Stimulated activated naive CD4-positive, alpha-beta T cell (primary cell): ENCODE data around the gene HNRNPUL1.
A peak's percentile ranks its signal among the peaks of the same experiment; 100 is the strongest.

Experiments used
- DNase-seq, 6 experiments: peaks; one replicate each; lab custom pipeline; 2025; lab: John Stamatoyannopoulos, UW

The HNRNPUL1 gene

GRCh38 chr19:41353466-41354342 lies 89.5 kb downstream of the HNRNPUL1 start, which contains the start of gene TGFB1:
Gene TGFB1, minus strand, starts transcription at chr19:41353922. Its CDS starts 878 bp downstream, at chr19:41353044.
- DNase-seq: peak; percentile 90 to 94 (median 94)

DNA sequence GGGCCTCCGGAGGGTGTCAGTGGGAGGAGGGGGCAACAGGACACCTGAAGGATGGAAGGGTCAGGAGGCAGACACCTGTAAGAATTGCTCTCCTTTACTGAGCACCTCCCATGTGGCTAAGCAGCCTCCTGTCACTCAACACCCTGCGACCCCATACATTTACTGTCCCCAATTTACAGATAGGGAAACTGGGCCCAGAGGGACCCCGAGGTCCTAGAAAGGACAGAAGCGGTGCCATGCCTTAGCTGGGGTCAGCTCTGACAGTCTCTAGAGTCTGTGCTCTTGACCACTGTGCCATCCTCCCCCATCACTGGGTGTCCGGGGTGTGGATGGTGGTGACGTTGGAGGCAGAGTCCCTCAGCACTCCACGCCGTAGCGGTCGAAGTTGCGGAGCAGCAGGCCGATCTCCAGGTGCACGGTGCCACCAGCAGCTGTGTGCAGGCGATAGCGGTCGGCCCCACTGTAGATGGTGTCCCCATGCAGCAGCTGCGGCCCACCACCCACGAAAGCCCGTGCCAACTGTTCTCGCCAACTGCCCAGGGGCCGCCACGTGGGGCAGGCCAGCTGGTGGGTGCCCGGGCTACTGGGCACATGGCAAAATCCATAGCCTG lies 90.3 kb downstream of the HNRNPUL1 start:
- DNase-seq: no peak

DNA sequence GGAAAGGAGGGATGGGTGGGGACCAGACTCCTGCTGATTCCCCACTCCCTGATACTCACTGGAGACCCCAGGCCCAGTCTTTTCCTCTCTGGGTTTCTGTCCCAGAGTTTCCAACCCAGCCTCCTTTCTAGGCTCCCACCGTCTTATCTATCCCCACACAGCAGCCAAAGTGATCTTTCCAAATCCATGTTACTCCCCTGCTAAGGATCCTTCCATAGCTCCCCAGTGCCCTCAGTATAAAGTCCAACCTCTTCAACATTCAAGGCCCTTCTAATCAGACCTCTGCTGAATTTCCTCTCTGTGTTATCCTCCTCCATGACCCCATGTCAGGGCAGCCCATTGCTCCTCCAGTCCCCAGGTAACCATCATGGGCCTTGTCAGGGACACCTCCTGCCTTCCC lies 90.9 kb downstream of the HNRNPUL1 start:
- DNase-seq: no peak

DNA sequence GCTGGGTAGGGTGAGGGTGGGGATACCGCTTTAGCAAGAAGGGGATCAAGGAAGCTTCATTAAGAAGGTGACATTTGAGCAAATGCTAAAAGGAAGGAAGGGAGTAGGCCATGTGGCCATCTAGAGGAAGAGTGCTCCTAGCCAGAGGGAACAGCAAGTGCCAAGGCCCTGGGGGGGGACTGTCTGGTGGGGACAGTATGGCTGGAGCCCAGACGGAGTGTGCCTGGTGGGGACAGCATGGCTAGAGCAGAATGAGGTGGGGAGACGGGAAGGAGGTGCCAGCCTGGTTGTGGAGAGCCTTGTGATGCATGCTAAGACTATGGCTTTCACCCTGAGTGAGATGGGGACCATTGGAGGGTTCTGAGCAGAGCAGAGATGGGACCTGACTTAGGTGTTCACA lies 91.6 kb downstream of the HNRNPUL1 start:
- no peak for DNase-seq

DNA sequence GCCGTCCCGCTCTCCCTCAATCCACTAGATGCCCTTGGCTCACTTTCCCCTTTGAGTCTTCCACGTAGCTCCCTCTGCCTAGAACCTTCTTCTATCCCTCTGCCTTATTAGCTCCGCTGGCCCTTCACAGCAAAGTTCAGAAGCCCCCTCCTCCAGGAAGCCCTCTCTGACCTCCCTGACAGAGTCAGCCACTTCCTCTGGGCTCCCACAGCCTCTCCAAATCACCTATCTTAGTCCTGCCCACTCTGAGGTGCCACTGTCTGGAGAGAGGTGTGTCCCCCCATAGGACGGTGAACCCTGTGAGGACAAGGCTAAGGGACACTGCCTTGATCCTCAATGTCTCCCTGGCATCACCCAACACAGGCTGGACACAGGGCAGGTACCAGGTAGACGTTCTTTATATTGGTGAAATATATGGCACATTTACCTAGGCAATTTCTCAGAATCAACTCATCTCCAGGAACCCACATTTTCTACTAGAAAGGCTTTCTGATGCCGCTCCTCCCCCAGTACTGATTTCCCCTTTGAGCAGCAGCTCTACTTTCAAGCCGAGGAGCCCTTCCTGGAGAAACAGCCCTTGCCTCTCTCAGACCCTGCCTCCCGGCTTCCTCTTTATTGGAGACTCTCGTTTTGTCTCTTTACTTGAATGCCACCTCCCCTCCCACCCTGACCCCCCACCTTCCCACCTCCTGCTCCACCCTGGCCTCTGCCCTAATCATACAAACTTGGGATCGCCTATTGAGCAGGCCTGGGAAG lies 93.0 kb downstream of the HNRNPUL1 start:
- peak in 4 of 6 experiments; percentile 12 to 50 (median 35) for DNase-seq
